Hippocampal formation (tissue), 2 donors: ENCODE results near the gene CRY2.
"Not testable (repeated sequence)": the region's sequence is repeated elsewhere in the genome, so short reads cannot be mapped to it uniquely, and the experiment has no call there.

ENCODE experiments used
- DNase-seq, 2 donors: peaks; one replicate each; lab custom pipeline; 2025; lab: John Stamatoyannopoulos, UW

Gene CRY2

GRCh38 chr11:45899448-45900174 is 52.3 kb downstream of the CRY2 start:
- DNase-seq, result peak; percentile 84 to 86

DNA sequence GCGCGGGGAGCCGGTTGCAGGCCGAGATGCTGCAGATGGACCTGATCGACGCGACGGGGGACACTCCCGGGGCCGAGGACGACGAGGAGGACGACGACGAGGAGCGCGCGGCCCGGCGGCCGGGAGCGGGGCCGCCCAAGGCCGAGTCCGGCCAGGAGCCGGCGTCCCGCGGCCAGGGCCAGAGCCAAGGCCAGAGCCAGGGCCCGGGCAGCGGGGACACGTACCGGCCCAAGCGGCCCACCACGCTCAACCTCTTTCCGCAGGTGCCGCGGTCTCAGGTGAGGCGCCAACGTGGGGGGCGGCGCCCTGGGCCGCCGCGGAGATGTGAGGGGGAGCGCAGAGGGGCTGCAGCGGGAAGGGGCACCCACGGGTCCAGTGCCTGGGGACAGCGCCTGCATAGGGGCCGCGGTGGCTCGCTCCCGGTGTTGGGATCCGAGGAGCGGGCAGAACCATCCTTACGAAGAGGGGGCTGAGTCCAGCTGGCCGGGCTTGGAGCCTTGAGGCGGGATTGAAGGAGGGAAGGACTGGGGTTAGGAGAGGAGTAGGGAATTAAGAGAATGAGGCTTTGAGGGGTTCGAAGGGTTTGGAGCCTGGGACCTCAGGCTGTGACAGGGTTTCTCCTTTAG is 53.0 kb downstream of the CRY2 start:
- DNase-seq, result not testable (repeated sequence)

DNA sequence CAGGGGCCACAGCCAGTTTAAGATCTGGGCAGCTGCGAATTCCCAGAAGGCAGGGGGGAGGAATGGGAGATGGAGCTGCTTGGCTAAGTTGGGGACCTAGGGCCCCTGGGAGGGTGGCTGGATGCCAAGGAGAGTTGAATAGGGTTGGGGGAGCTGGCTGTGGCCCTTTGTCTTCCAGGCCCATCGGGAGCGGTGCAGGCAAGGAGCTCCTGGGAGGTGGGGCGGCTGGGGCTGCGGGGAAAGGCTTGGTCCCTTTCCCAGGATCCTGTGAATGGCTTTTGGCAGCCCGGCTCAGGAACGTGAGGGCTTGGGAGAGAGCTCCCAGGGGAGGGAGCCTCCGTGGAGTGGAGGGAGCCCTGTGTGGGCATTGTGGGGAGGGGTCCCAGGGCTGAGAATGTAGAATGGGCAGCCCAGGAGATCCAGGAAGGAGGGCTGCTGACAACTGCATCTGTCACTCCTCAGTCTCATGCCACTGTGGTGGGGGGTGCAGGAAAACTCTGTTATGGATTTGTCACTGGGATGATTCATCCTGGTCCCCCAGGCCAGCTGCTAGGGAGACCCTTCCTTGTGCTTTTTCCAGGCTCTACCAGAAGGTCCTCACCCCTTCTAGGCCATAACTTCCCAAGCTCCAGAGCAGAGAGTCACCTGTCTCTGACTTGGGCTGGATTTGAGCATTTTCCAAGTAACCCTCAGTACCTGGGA is 53.8 kb downstream of the CRY2 start:
- DNase-seq, result peak; percentile 51 to 62

DNA sequence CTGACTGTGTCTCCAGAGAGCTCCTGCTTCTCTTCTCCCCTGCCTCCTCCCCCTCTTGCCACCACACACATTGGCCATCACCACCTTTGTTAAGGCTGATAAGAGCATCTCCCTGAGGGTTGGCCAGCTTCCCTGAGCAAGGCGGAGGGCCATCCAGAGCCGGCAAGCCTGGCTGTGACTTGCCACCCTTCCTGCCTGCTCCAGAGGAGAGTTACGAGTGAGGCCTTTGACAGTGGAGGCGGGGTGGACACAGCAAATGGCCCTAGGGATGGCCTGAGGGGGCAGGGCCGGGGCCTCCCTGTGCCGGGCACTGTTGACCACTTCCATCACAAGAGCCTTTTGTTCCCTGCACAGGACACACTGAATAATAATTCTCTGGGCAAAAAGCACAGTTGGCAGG is 54.4 kb downstream of the CRY2 start:
- DNase-seq, result peak; percentile 84 to 85

DNA sequence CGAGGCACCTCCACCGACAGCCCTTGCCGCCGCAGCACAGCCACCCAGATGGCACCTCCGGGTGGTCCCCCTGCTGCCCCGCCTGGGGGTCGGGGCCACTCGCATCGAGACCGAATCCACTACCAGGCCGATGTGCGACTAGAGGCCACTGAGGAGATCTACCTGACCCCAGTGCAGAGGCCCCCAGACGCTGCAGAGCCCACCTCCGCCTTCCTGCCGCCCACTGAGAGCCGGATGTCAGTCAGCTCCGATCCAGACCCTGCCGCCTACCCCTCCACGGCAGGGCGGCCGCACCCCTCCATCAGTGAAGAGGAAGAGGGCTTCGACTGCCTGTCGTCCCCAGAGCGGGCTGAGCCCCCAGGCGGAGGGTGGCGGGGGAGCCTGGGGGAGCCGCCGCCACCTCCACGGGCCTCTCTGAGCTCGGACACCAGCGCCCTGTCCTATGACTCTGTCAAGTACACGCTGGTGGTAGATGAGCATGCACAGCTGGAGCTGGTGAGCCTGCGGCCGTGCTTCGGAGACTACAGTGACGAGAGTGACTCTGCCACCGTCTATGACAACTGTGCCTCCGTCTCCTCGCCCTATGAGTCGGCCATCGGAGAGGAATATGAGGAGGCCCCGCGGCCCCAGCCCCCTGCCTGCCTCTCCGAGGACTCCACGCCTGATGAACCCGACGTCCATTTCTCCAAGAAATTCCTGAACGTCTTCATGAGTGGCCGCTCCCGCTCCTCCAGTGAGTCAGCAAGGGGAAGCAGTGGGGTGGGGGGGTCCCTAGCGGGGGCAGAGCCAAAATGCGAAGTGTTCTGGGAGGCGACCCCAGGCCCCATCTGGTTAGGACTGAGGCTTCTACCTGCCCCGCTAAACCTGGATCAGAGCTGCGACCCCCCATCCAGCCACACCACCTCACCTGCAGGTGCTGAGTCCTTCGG is 55.4 kb downstream of the CRY2 start:
- DNase-seq, result no peak

DNA sequence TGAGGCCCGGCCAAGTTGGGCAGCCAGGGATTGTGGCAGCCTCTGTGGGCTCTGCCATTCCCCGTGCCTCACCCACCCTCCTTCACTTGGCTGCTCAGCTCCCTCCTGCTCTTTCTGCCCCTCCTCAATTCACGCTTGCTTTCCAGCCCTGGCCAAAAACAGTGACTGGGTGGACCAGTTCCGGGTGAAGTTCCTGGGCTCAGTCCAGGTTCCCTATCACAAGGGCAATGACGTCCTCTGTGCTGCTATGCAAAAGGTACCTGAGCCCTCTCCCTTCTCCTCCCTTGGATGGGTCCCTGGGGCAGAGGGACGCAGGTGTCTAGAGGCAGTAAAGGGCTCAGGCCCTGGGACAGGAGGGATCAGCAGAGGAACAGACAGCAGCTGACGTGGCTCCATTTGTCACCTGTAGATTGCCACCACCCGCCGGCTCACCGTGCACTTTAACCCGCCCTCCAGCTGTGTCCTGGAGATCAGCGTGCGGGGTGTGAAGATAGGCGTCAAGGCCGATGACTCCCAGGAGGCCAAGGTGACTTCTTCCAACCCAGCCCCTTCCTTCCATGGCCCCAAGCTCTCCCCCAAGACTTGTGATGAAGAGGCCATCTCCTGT is 57.1 kb downstream of the CRY2 start:
- no peak for DNase-seq

DNA sequence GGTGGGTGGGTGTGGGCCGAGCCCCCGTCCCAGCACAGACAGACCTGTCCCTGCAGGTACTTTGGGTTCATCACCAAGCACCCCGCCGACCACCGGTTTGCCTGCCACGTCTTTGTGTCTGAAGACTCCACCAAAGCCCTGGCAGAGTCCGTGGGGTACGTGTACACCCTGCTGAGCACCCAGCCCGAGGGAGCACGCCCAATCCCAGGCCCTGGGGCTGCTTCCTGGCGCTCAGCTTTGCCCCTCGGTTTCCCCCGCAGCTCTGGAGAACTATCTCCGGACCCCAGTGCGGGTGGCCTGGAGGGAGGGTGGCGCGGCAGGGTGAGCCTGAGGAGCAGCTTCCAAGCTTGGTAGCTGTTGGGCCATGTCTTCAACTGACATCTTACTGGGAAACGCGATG is 57.8 kb downstream of the CRY2 start:
- DNase-seq, result no peak

- not testable (repeated sequence) for DNase-seq
Observed at GRCh38 chr11:45905576-45905975, 58.3 kb downstream of the CRY2 start.

GRCh38 chr11:45906096-45906682 is 58.9 kb downstream of the CRY2 start:
- no peak for DNase-seq

DNA sequence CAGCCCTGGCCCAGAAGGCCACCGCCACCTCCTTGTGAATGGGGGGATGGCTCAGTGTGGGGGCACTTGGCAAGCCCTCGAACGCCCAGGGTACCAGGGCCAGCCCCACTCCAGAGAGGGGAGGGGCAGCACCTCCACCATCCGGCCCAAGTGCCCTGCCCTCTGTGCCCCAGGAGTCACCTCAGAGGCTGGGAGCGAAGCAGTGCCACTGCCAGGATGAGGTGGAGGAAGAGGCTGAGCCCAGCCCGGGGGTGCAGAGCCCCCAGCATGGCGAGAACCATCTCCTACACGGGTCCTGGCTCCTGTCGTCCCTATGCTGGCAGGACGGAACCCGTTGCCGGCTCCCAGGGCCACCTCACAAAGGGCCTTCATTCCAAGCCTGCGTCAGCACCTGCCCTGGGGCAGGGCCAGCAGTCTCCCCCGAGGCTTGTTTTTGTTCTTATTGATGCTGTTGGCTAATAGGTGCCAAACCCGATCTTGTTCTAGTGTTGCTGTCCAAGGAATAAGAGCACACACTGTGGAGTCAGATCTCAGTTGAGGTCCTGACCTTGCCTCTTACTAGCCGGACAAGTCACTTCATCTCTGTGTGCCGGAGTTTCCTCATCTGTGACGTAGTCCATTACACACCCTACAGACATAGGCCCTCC is 59.8 kb downstream of the CRY2 start, which contains the start of gene FREY1:
TSS of gene FREY1 (minus strand) at position 307 of the 647 bp plus-strand sequence. CDS start at position 281, 26 bp downstream.
- DNase-seq, result no peak

- DNase-seq, result no peak
Observed at GRCh38 chr11:45907911-45908370, 60.7 kb downstream of the CRY2 start.

DNA sequence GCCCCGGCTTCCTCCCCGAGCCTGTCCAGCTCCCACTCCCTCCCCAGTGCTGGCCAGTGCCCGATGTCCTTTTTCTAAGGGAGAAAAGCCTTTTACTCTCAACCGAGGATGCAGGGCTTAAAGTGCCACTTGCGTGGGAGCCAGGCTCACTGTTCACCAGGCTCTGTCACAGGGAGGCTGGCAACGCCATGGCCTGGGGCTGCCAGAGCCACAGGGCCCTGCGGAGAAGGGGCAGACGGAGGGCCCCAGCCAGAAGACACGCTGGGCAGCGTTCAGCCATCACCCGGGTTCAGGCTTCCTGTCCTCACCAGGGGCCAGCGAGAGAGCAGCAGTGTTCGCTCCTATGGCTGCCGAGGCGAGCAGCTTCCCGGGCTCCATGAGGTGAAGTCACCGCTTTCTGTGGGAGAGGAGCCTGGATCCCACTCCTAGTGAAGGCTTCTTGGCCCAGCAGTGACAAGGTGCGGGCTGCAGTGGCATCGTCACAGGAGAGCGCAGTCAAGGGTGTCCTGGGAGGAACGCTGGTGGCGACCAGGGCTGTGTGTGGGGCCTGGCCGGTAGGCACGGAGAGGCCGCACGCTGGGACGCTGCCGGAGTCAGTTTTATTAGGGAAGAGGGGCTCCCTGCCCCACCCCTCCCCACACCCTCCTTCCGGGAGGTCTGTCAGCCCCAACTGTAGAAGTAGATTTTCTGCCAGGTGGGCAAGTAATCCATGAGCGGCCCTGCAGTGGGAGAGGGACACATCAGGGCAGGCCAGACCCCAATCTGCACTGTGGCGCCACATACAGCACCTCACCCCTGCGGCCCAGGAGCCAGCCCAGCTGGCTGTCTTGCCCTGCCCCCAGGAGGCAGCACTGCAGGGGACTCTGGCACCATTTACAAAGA is 62.6 kb downstream of the CRY2 start:
- no peak for DNase-seq

- DNase-seq, result no peak
Observed at GRCh38 chr11:45910623-45911022, 63.3 kb downstream of the CRY2 start.

- no peak for DNase-seq
Observed at GRCh38 chr11:45913514-45913913, 66.2 kb downstream of the CRY2 start.

GRCh38 chr11:45913942-45914635 is 66.8 kb downstream of the CRY2 start:
- DNase-seq, result no peak

DNA sequence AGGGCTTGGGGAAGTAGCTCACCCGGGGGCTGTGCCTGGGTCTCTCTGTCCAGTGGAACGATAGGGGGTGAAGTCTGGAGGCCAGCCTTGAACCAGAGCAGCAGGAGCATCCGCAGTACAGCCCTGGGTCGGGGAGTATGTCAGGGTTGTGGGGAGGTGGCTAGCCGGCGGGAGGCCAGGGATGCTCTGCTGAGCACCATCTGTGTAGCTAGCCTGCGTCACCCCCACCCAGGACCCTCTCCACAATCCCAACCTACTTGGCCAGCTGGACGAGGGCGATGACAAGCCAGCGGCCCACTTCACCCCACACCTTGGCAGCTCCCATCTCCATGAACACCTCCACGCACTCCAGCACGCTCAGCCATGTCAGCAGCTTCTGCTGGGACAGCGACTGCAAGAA is 68.2 kb downstream of the CRY2 start:
- DNase-seq, result no peak

DNA sequence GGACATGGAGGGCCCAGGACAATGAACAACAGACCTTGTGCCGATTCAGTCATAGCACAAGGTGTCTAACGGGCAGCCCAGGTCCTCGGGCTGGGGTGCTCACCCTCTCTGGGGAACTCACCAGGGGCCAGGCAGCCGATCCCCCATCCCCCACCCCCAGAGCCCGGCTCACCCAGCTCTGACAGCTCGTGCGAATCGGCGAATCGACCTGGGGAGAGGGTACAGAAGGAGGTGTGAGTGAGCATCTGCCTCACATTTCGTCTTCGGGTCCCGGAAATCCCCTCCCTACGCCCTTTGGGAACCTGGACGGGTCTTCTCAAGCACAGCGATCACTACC is 70.0 kb downstream of the CRY2 start:
- no peak for DNase-seq

DNA sequence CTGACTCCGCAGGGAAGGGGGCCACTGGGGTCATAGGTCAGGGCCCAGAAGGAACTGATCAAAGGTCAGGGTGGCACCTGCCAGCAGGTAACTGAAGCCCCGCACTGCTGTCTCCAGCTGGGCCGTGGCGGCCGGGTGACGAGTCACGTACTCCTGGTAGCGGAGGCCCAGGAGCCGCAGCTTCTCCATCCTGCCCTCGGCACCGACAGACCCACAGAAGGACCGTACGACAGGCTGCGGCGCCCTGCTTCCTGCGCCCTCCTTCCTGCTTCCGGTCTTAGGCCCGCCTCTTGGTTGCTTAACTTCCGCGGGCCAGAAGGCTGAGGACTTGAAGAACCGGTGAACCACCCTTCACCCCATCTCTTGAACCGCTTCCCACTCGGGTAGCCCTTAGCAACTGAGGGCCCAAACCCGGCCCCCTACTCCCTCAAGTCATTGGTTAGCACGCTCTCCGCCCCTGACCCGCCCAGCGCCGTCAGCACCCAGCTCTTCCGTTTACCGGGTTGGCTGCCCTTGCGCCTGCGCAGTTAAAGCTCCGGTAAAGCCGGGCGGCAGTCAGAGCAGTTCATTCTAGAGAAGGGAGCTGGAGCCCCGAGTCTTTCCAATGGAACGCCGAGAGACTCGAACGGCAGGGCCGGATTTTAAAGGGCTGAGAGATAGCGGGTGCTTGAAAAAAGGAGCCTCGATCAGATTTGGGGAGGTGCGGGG is 70.5 kb downstream of the CRY2 start, which contains the start of gene PEX16:
TSS of gene PEX16 (minus strand) at position 255 of the 708 bp plus-strand sequence. CDS start at position 189, 66 bp downstream.
- peak; percentile 95 to 97 for DNase-seq
